Testis (tissue), 3 donors: ENCODE data around the gene PIGZ. TPM values are rescaled to one million over a fixed set of nuclear protein-coding genes. Genes with fewer than 3 reads are reported as not detected.

ENCODE experiments used
- DNase-seq: peaks from one replicate; pipeline ENCODE4 v3.0.0-alpha.2; 2019
- H3K27ac ChIP-seq, 2 donors: fragments of 200-600 bp; sonication (generic); one replicate each; pipeline ENCODE4 v1.5.1; 2019
- H3K27me3 ChIP-seq: fragments of 200-600 bp; sonication (generic); one replicate; pipeline ENCODE4 v1.5.1; 2019
- H3K36me3 ChIP-seq: fragments of 200-600 bp; sonication (generic); one replicate; pipeline ENCODE4 v1.5.1; 2017; ENCODE audit warnings: low read depth; ENCODE audit errors: missing control alignments
- H3K4me1 ChIP-seq: fragments of 200-600 bp; sonication (generic); one replicate; pipeline ENCODE4 v1.5.1; 2019
- H3K4me3 ChIP-seq, 2 donors: fragments of 200-600 bp; sonication (generic); one replicate each; pipeline ENCODE4 v1.5.1; 2017 to 2019
- H3K9me3 ChIP-seq: fragments of 200-600 bp; sonication (generic); one replicate; pipeline ENCODE4 v1.5.1; 2017
- POLR2A ChIP-seq: fragments of 450-650 bp; IDR thresholded peaks from one replicate; pipeline ENCODE4 v1.6.1; 2017; ENCODE audit warnings: antibody characterized with exemption, mild to moderate bottlenecking, moderate library complexity
- WGBS, 2 donors: methylation state at CpG; one replicate each; pipeline ENCODE4 v1.1.5; 2018; 5-methylcytosine and 5-hydroxymethylcytosine counted together
- intact Hi-C: fragments of 100-400 bp; cut with DNase I; formaldehyde crosslinking; loops from one replicate; pipeline ENCODE4 v1.15.1; 2023; ENCODE audit warnings: low total_unique reads
- polyA plus RNA-seq: library from polyadenylated mRNA; stranded (reverse); fragments of 350-450 nt; fragmentation: Illumina TruSeq; extraction: RNeasy Lipid Tissue Mini Kit (QIAGEN cat#74804); gene quantifications from one replicate; pipeline ENCODE4 v1.2.3, GENCODE V29; 2014; ENCODE audit warnings: low read depth, low replicate concordance; ENCODE audit not compliant: insufficient read depth
- total RNA-seq, 2 donors: library from RNA; depleted of rRNA; stranded (reverse); fragments of >200 nt; gene quantifications; one replicate each; pipeline ENCODE4 v1.2.3, GENCODE V29; 2016
- TF ChIP-seq, protein P1 (sequence below), 3 experiments: fragments of 450-650 bp in 2 of 3; fragments of 200-600 bp in 1 of 3; sonication (generic) in 1 of 3; IDR thresholded peaks; one replicate each; pipeline ENCODE4 v1.5.1; 2016 to 2019; ENCODE audit warnings: antibody characterized with exemption in 3 of 3, mild to moderate bottlenecking in 2 of 3, moderate library complexity in 1 of 3

Gene PIGZ
- total and polyA plus RNA-seq, 3 donors from 2014 or later = 3.0 to 4.5 (median 3.9) TPM

DNA sequence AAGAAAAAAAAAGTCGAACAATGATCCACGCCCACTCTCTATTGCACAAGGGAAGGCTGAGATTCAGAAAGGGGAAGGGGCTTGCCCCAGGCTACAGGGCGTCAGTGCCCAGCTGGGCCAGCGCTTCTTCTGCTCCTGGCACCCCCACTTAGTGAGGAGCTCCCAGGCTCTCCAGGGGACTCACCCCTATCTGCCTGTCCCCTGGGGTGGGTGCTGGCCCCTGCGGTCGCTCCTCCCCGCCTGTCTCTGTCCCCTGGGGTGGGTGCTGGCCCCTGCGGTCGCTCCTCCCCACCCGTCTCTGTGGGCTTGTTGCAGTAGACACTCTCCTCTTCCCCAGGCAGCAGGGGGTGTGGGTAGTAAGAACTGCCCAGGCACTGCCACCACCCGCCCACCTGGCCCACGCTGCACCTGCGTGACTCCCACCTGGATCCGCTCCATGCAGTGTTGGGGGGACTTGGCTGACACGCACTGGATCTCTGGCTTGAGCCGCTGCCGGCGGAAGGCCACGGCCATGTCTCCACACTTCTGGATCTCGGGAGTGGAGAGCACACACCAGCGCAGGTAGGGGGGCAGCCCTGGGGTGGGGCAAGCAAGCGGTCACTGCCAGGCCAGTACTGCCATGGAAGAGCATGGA lies 46.4 kb upstream of the PIGZ start:
- no peak overlapping the region for H3K27ac ChIP-seq
- intact Hi-C loops = no loop called here
- H3K4me3 ChIP-seq = no peak overlapping the region
- H3K36me3 ChIP-seq = no peaks in the 10 kb centered on the region
- H3K9me3 ChIP-seq = no peaks in the 10 kb centered on the region
- no peak for DNase-seq
- H3K4me1 ChIP-seq = peaks cover 2% of the 10 kb centered on the region
- no peaks in the 10 kb centered on the region for H3K27me3 ChIP-seq
- 91 to 97% methylated on average over 10 to 22 of the region's 22 CpGs for WGBS, 2 donors
- TF ChIP-seq, protein P1, sequence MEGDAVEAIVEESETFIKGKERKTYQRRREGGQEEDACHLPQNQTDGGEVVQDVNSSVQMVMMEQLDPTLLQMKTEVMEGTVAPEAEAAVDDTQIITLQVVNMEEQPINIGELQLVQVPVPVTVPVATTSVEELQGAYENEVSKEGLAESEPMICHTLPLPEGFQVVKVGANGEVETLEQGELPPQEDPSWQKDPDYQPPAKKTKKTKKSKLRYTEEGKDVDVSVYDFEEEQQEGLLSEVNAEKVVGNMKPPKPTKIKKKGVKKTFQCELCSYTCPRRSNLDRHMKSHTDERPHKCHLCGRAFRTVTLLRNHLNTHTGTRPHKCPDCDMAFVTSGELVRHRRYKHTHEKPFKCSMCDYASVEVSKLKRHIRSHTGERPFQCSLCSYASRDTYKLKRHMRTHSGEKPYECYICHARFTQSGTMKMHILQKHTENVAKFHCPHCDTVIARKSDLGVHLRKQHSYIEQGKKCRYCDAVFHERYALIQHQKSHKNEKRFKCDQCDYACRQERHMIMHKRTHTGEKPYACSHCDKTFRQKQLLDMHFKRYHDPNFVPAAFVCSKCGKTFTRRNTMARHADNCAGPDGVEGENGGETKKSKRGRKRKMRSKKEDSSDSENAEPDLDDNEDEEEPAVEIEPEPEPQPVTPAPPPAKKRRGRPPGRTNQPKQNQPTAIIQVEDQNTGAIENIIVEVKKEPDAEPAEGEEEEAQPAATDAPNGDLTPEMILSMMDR (IDR thresholded peaks at IDR 0.05) = no peak
- no peak for TF ChIP-seq POLR2A

DNA sequence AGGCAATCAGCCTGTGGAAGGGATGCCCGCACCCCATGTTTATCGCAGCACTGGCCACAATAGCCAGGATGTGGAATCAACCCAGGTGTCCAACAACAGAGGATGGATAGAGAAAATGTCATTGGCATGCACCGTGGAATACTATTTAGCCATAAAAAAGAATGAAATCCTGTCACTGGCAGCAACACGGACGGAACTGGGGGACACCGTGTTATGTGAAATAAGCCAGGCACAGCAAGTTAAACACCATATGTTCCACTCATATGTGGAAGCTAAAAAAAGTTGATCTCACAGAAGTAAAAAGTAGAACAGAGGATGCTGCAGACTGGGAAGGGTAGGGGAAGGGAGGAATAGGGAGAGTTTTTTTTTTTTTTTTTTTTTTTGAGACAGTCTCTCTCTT lies 45.4 kb upstream of the PIGZ start:
- intact Hi-C loops = no loop called here
- TF ChIP-seq POLR2A = no peak
- TF ChIP-seq, protein P1 (IDR thresholded peaks at IDR 0.05) = no peak
- Histone ChIP-seq H3K9me3 (no peaks in the 10 kb centered on the region), H3K4me3 (no peak overlapping the region), H3K4me1 (peaks cover 2% of the 10 kb centered on the region), H3K36me3 (no peaks in the 10 kb centered on the region), H3K27me3 (no peaks in the 10 kb centered on the region), H3K27ac (no peak overlapping the region)
- 91 to 95% methylated on average over 6 of the region's 6 CpGs for WGBS, 2 donors
- DNase-seq = no peak

GRCh38 chr3:197012540-197012883 lies 43.9 kb upstream of the PIGZ start:
- Histone ChIP-seq H3K36me3 (no peaks in the 10 kb centered on the region), H3K4me3 (no peak overlapping the region), H3K4me1 (peaks cover 2% of the 10 kb centered on the region), H3K9me3 (no peaks in the 10 kb centered on the region), H3K27me3 (no peaks in the 10 kb centered on the region), H3K27ac (no peak overlapping the region)
- intact Hi-C loops = no loop called here
- DNase-seq = no peak
- no peak for TF ChIP-seq POLR2A
- TF ChIP-seq, protein P1 (IDR thresholded peaks at IDR 0.05) = no peak
- 83 to 86% methylated on average over 7 of the region's 7 CpGs for WGBS, 2 donors

GRCh38 chr3:197011780-197012539 lies 43.3 kb upstream of the PIGZ start:
- WGBS, 2 donors = 94 to 96% methylated on average over 21 to 25 of the region's 25 CpGs
- intact Hi-C loops = no loop called here
- H3K4me3 ChIP-seq = no peak overlapping the region
- peaks cover 2% of the 10 kb centered on the region for H3K4me1 ChIP-seq
- no peaks in the 10 kb centered on the region for H3K27me3 ChIP-seq
- no peaks in the 10 kb centered on the region for H3K9me3 ChIP-seq
- H3K27ac ChIP-seq = no peak overlapping the region
- TF ChIP-seq POLR2A = no peak
- TF ChIP-seq, protein P1 (IDR thresholded peaks at IDR 0.05) = no peak
- H3K36me3 ChIP-seq = no peaks in the 10 kb centered on the region
- DNase-seq = no peak
